Right lobe of liver (tissue), 4 donors: Measurements from ENCODE around the gene NPEPL1.

ENCODE experiments used
- CTCF ChIP-seq, 4 donors: fragments of 200-600 bp in 3 of 4; fragments of 450-650 bp in 1 of 4; IDR thresholded peaks; one replicate each; pipeline versions ENCODE4 v1.5.1 to v1.8.0; 2016 to 2022; ENCODE audit warnings: antibody characterized with exemption in 4 of 4, mild to moderate bottlenecking in 2 of 4
- POLR2A ChIP-seq: fragments of 450-650 bp; IDR thresholded peaks from one replicate; pipeline ENCODE4 v1.6.1; 2017; ENCODE audit warnings: antibody characterized with exemption, mild to moderate bottlenecking
- donor health status: DM: no; HTN: no; CAD: no.
- donor health status: DM: no; HTN: no; CAD: no.
- donor health status: DM: no; HTN: yes; CAD: no.

- TF ChIP-seq CTCF (IDR thresholded peaks at IDR 0.05) (no peak), POLR2A (no peak)
Measured at GRCh38 chr20:58749979-58750378, 57.4 kb downstream of the NPEPL1 start.
